ENCODE results near the gene SP140.

DNA sequence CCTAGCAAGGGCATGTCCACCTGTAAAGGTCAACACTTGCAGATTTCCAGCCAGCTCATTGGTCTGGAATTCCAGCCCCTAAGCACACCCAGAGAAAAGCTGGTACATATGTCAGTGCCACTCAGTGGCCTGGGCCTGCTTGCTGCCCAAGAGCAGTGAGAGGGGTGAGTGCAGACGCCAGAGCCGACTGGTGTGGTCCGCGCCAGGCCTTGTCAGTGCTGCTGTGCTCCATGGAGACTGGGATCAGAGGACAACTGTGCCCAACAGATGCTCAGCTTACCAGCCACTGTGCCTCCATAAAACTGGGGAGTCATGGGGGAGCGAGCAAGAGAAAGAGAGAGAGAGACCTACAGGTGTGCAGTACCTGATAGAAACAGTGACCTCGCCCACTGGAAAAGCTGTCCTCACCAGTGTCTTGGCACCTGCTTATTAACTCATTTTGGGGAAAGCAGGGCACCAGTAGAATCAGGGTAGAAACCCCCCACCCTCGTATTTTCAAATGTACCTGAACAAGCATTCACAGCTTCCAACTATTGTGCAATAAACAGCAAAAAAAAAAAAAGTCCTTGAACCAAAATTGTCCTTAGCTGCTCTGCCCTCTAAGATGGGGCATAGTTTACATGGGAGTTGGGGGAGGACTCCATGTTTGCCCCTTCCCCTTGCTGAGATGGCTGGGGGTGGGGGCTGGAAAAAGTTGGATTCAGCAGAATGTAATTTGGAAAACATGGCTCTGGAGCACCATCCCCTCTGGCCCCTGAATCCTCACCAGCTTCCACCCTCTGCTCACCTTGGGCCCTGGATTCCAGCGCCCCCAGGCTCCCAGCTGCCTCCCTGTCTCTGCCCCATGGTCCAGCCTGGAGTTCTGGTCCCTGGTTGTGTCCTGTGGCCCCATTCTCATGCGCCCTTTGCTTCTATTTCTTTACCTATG, 100.0 kb downstream of the SP140 start:
- TF ChIP-seq HOXB5 (CRISPR knock-in tag; IDR thresholded peaks at IDR 0.05): no peak
- TF ChIP-seq POLR2A (IDR thresholded peaks at IDR 0.05; ENCODE audit: low read length): no peak

Measured in A549 (cell line).